ACC112 (cell line): ENCODE measurements around the gene MAP3K21.

ENCODE experiments used
- H2AFZ ChIP-seq: fragments of 200-600 bp; sonication (generic); one replicate; pipeline ENCODE4 v1.6.0; 2017; ENCODE audit warnings: antibody characterized with exemption, low read length; ENCODE audit not compliant: unreplicated experiment
- H3K27ac ChIP-seq: fragments of 200-600 bp; sonication (generic); 2 replicates; pipeline ENCODE4 v1.5.1; 2014; ENCODE audit warnings: low read depth, mild to moderate bottlenecking, antibody characterized with exemption, low read length, moderate library complexity
- H3K27me3 ChIP-seq: fragments of 200-600 bp; sonication (generic); 2 replicates; pipeline ENCODE4 v1.6.1; 2014; ENCODE audit warnings: mild to moderate bottlenecking, antibody characterized with exemption, low read length, moderate library complexity, mixed read lengths; ENCODE audit not compliant: insufficient read depth
- H3K36me3 ChIP-seq: fragments of 200-600 bp; sonication (generic); 2 replicates; pipeline ENCODE4 v1.6.1; 2016; ENCODE audit warnings: mild to moderate bottlenecking, antibody characterized with exemption, low read length, moderate library complexity, mixed read lengths; ENCODE audit not compliant: insufficient read depth
- H3K4me1 ChIP-seq: fragments of 200-600 bp; sonication (generic); one replicate; pipeline ENCODE4 v1.6.1; 2016; ENCODE audit warnings: low read length, mixed read lengths; ENCODE audit not compliant: insufficient read depth, unreplicated experiment, control insufficient read depth
- H3K4me3 ChIP-seq: fragments of 200-600 bp; sonication (generic); 2 replicates; pipeline ENCODE4 v1.5.1; 2014; ENCODE audit warnings: mild to moderate bottlenecking, low read depth, low read length
- H3K79me2 ChIP-seq: fragments of 200-600 bp; sonication (generic); one replicate; pipeline ENCODE4 v1.6.0; 2016; ENCODE audit warnings: low read length; ENCODE audit not compliant: control insufficient read depth, unreplicated experiment, insufficient read depth

Gene MAP3K21

GRCh38 chr1:233327651-233328141 is at the start of gene MAP3K21:
TSS of gene MAP3K21 (plus strand) at chr1:233327724. CDS start at chr1:233328029, 305 bp downstream.
- Histone ChIP-seq H3K79me2 (no peaks in the 10 kb centered on the region), H3K4me3 (peak within 1 kb of the TSS; percentile 87), H3K4me1 (no peaks in the 10 kb centered on the region), H3K36me3 (no peaks in the 10 kb centered on the region), H3K27ac (no peak within 1 kb of the TSS), H3K27me3 (peaks cover 9% of the 10 kb centered on the region; the same call in 1 of the 2 replicates), H2AFZ (peak within 1 kb of the TSS; percentile 97)

- no peaks in the 10 kb centered on the region for H3K27me3 ChIP-seq
- H3K36me3 ChIP-seq, result no peaks in the 10 kb centered on the region; the same call in 1 of the 2 replicates
- H3K27ac ChIP-seq, result no peak overlapping the region
- H3K4me3 ChIP-seq, result no peak overlapping the region
- peaks cover 6% of the 10 kb centered on the region for H3K4me1 ChIP-seq
- peaks cover 16% of the 10 kb centered on the region for H3K79me2 ChIP-seq
- H2AFZ ChIP-seq, result no peak overlapping the region
Measured at GRCh38 chr1:233278631-233279030, 48.9 kb upstream of the MAP3K21 start.

- Histone ChIP-seq H3K27me3 (no peaks in the 10 kb centered on the region), H3K4me1 (peaks cover 6% of the 10 kb centered on the region), H3K4me3 (no peak overlapping the region), H3K79me2 (peaks cover 29% of the 10 kb centered on the region), H2AFZ (no peak overlapping the region), H3K36me3 (no peaks in the 10 kb centered on the region; the same call in 1 of the 2 replicates), H3K27ac (no peak overlapping the region)
Measured at GRCh38 chr1:233279971-233280370, 47.6 kb upstream of the MAP3K21 start.

- peaks cover 6% of the 10 kb centered on the region for H3K4me1 ChIP-seq
- H3K27me3 ChIP-seq, result no peaks in the 10 kb centered on the region
- no peak overlapping the region for H3K27ac ChIP-seq
- H3K36me3 ChIP-seq, result no peaks in the 10 kb centered on the region; the same call in 1 of the 2 replicates
- H3K4me3 ChIP-seq, result no peak overlapping the region
- H3K79me2 ChIP-seq, result peaks cover 31% of the 10 kb centered on the region
- H2AFZ ChIP-seq, result no peak overlapping the region
Measured at GRCh38 chr1:233281711-233282581, 45.6 kb upstream of the MAP3K21 start.

- Histone ChIP-seq H3K27me3 (no peaks in the 10 kb centered on the region), H3K79me2 (peaks cover 31% of the 10 kb centered on the region), H2AFZ (no peak overlapping the region), H3K4me3 (no peak overlapping the region), H3K36me3 (no peaks in the 10 kb centered on the region; the same call in 1 of the 2 replicates), H3K4me1 (peaks cover 6% of the 10 kb centered on the region), H3K27ac (no peak overlapping the region)
Measured at GRCh38 chr1:233282582-233282886, 45.0 kb upstream of the MAP3K21 start.

GRCh38 chr1:233289676-233290075 is 37.8 kb upstream of the MAP3K21 start:
- Histone ChIP-seq H3K27ac (no peak overlapping the region), H3K27me3 (no peaks in the 10 kb centered on the region), H3K79me2 (peaks cover 58% of the 10 kb centered on the region), H3K36me3 (peaks cover 5% of the 10 kb centered on the region; the same call in 1 of the 2 replicates), H2AFZ (no peak overlapping the region), H3K4me1 (peaks cover 29% of the 10 kb centered on the region), H3K4me3 (no peak overlapping the region)

GRCh38 chr1:233290396-233291034 is 37.0 kb upstream of the MAP3K21 start:
- no peak overlapping the region for H3K27ac ChIP-seq
- H3K4me1 ChIP-seq, result peaks cover 29% of the 10 kb centered on the region

GRCh38 chr1:233293556-233294446 is 33.7 kb upstream of the MAP3K21 start:
- Histone ChIP-seq H3K4me1 (peaks cover 29% of the 10 kb centered on the region), H3K27ac (peak overlapping the region; percentile 46; the same call in 1 of the 2 replicates), H3K79me2 (peaks cover 50% of the 10 kb centered on the region), H3K36me3 (peaks cover 5% of the 10 kb centered on the region; the same call in 1 of the 2 replicates), H3K27me3 (no peaks in the 10 kb centered on the region), H2AFZ (no peak overlapping the region), H3K4me3 (peak overlapping the region; percentile 92)

More at GRCh38 chr1:233290396-233291034, 37.0 kb upstream of the MAP3K21 start:
- peaks cover 61% of the 10 kb centered on the region for H3K79me2 ChIP-seq
- no peaks in the 10 kb centered on the region for H3K27me3 ChIP-seq
- H3K4me3 ChIP-seq, result no peak overlapping the region
- no peak overlapping the region for H2AFZ ChIP-seq
- peaks cover 5% of the 10 kb centered on the region; the same call in 1 of the 2 replicates for H3K36me3 ChIP-seq

GRCh38 chr1:233294913-233295236 is 32.6 kb upstream of the MAP3K21 start:
- H3K4me1 ChIP-seq, result peaks cover 29% of the 10 kb centered on the region
- H3K27ac ChIP-seq, result peak overlapping the region; percentile 38

More at GRCh38 chr1:233294913-233295236, 32.6 kb upstream of the MAP3K21 start:
- Histone ChIP-seq H3K4me3 (peak overlapping the region; percentile 92), H3K36me3 (no peaks in the 10 kb centered on the region), H3K79me2 (peaks cover 42% of the 10 kb centered on the region), H2AFZ (peak overlapping the region; percentile 90), H3K27me3 (no peaks in the 10 kb centered on the region)
